ENCODE measurements around the gene PPP3CA. TPM values are rescaled to one million over a fixed set of nuclear protein-coding genes. Genes with fewer than 3 reads are reported as not detected.

The PPP3CA gene
- total RNA-seq, 1 donor: 26.7 TPM

DNA sequence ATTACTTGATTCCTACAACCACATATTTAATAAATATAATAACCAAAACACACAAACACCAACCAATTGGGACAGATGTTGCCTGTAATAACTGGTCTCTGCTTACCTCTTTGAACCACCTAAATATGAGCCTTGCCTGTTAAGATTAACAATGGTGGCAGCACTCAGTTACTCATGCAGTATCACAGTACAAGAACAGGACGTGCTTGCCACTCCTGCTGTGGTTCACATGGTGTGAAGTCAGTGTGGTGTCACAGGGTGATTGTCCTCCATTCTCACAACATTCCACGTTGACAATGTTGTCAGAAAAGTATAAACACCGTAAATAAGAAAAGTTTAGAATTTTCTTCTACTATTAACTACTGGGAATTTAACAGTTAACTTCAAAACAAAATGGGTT, 365.0 kb downstream of the PPP3CA start:
- DNase-seq (ENCODE audit: low read depth in 2 of 3, low spot score in 2 of 3): no peak

DNA sequence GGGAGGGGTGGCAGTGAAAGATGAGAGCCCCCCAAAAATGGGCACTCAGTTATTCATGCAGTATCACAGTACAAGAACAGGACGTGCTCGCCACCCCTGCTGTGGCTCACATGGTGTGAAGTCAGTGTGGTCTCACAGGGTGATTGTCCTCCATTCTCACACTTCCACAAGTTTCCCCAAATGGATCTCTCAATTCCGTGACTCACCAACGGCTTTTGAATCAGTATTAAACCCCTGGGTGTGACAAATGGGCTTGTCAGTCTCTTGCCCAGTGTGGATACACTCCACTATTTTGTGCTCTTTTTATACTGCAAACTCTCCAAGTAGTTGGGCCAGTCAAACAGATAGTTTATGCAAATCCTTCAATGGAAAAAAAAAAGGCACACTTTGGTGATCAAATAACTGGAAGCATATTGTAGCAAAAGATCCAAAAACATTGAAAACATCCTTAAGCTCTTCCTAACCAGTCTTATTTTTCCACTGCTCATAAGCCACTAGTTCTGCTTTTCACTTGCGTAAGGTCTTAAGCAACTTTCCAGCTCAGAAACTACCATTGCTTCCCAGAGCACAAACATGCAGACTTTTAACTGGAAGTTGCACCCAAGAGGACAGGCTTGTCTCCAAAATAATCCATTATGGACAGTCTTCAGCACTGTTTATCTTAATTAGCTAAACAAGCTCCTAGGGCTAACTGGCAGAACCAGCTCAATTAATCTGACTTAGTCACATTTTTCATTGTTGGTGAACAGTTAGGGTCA, 365.7 kb downstream of the PPP3CA start:
- peak in 1 of 3 donors; percentile 21 for DNase-seq (ENCODE audit: low read depth in 2 of 3, low spot score in 2 of 3)

DNA sequence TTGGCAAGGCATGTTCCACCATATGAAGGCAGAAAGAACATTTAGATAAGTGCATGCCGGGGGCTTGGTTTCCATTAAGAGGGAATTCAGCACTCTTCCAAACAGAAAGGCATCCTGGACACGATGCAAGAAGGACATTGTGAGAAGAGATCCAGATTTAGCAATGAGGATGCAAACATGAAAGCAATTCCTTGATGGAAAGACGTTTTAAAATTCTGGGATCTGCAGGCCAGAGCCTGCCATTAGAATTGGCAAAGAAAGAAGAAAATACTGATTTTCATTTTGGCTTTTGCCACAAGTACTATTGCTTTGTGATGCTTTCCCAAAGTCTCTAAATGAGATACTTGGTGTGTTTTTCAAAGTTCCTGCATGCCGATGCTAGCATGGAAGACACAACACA, 367.6 kb downstream of the PPP3CA start:
- no peak for DNase-seq (ENCODE audit: low read depth in 2 of 3, low spot score in 2 of 3)

DNA sequence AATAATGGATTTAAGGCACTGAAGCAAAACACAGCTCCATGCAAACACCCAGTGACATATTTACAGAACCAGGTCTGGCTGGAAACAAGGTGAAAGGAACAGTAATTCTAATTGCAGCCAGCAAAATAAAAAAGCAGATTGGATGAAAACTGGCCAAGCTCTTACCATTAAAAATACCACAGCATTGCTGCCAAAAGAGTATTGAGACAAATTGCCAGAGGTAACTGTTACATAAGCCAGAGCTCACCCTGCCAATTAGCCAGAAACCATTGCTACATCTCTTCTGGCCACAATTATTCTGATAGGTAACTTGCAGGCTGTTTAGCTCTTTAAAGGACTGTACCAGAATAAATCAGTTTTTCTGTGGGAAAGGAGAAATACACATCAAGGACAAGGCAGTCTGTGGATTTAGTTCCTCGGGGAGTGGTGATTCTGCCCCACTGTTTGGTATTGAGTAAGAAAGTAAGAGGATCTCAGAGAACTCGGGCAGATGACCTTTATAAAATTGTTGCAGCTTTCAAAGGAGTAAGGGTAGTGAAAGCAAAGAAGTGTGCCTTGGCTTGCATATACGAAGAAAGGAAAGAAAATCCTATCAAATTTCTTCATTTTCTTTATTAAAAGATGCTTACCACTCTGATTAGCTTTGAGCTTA, 369.5 kb downstream of the PPP3CA start:
- DNase-seq (ENCODE audit: low read depth in 2 of 3, low spot score in 2 of 3): no peak

DNA sequence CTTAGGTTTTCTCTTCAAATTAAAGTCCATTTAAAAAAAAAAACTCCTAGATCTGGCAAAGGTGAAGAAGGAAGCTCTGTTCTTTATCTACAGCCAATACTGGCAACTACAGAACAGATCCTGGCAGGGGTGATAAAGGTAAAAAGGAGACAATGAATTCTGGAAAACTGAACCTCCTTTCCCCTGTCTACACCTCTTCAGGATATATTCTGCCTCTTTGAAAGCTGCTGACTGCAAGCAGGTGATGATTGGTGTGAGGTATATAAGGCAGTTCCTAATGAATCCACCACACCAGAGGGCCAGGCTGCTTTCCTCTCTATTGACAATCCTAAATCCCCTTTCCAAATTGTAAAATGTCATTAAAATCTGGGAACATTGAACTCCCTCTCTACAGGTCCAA, 370.1 kb downstream of the PPP3CA start:
- no peak for DNase-seq (ENCODE audit: low read depth in 2 of 3, low spot score in 2 of 3)

Small RNA genes within 50 kb of the gene (small RNA-seq; reads per million reads assigned to genes)
- gene MIR1255A (0.20 reads per million), gene MIR8066 (not detected)
